SK-N-SH (cell line): Measurements from ENCODE around the gene NIPAL3. TPM values are rescaled to one million over a fixed set of nuclear protein-coding genes. Genes with fewer than 3 reads are reported as not detected.
A peak's percentile ranks its signal among the peaks of the same experiment; 100 is the strongest.
"Not testable (repeated sequence)": the region's sequence is repeated elsewhere in the genome, so short reads cannot be mapped to it uniquely, and the experiment has no call there.

Experiments used
- CTCF ChIA-PET: fragments of 300-600, 350-600 bp; formaldehyde crosslinking; extraction: SDS; loops from one replicate; lab custom pipeline; 2021; lab: Yijun Ruan, JAX
- POLR2A ChIA-PET: fragments of 350-600 bp; sonication (Branson Sonifier 250); formaldehyde crosslinking; extraction: SDS; loops from one replicate; lab custom pipeline; 2020; ENCODE audit warnings: antibody characterized with exemption, inconsistent platforms; lab: Yijun Ruan, JAX
- DNase-seq: peaks from one replicate; pipeline ENCODE4 v3.0.0; 2012
- H2AFZ ChIP-seq: fragments of 200-600 bp; sonication (generic); 2 replicates; pipeline ENCODE4 v1.8.1; 2016; ENCODE audit warnings: antibody characterized with exemption, mild to moderate bottlenecking, low read depth
- H3F3A ChIP-seq: fragments of 200-600 bp; sonication (generic); replicated peaks from 2 replicates; pipeline ENCODE3; 2016; ENCODE audit warnings: antibody characterized with exemption, mild to moderate bottlenecking; ENCODE audit not compliant: insufficient read depth
- H3K27ac ChIP-seq, 2 experiments: fragments of 200-500 bp in 1 of 2; fragments of 200-600 bp in 1 of 2; sonication (Bioruptor generic) in 1 of 2; sonication (generic), shearing (Covaris generic) in 1 of 2; 2 replicates each; pipeline versions ENCODE4 v1.5.1 to v1.6.1; 2014 to 2016; ENCODE audit warnings: low read depth in 2 of 2, inconsistent platforms in 1 of 2, low read length in 1 of 2, mild to moderate bottlenecking in 1 of 2, mixed read lengths in 1 of 2
- H3K27me3 ChIP-seq: fragments of 200-600 bp; sonication (generic), shearing (Covaris generic); 2 replicates; pipeline ENCODE4 v1.6.1; 2016; ENCODE audit warnings: mixed run types; ENCODE audit not compliant: insufficient read depth
- H3K36me3 ChIP-seq, 2 experiments: fragments of 200-500 bp in 1 of 2; fragments of 200-600 bp in 1 of 2; sonication (Bioruptor generic) in 1 of 2; sonication (generic) in 1 of 2; replicated peaks in 1 of 2; 2 replicates each; pipeline versions ENCODE3 to v1.5.1; 2014 to 2016; ENCODE audit warnings: low read length in 1 of 2, mild to moderate bottlenecking in 1 of 2; ENCODE audit not compliant: insufficient read depth in 2 of 2, control insufficient read depth in 1 of 2
- H3K4me1 ChIP-seq, 2 experiments: fragments of 200-500 bp in 1 of 2; fragments of 200-600 bp in 1 of 2; sonication (Bioruptor generic) in 1 of 2; sonication (generic), shearing (Covaris generic) in 1 of 2; 2 replicates each; pipeline versions ENCODE4 v1.5.1 to v1.6.1; 2014 to 2016; ENCODE audit warnings: low read depth in 1 of 2, low read length in 1 of 2, mixed run types in 1 of 2; ENCODE audit not compliant: insufficient read depth in 2 of 2, control insufficient read depth in 1 of 2
- H3K4me2 ChIP-seq: fragments of 200-600 bp; sonication (generic), shearing (Covaris generic); 2 replicates; pipeline ENCODE4 v1.6.1; 2017; ENCODE audit warnings: mixed run types
- H3K4me3 ChIP-seq, 2 experiments: fragments of 200-500 bp in 1 of 2; fragments of 200-600 bp in 1 of 2; sonication (Bioruptor generic) in 1 of 2; sonication (generic), shearing (Covaris generic) in 1 of 2; 2 replicates each; pipeline versions ENCODE4 v1.5.1 to v1.8.1; 2014 to 2016; ENCODE audit warnings: low read depth in 2 of 2, inconsistent platforms in 1 of 2, low read length in 1 of 2, mild to moderate bottlenecking in 1 of 2, mixed read lengths in 1 of 2, moderate library complexity in 1 of 2
- H3K79me2 ChIP-seq: fragments of 200-600 bp; sonication (generic); 2 replicates; pipeline ENCODE4 v1.8.1; 2017; ENCODE audit warnings: mild to moderate bottlenecking; ENCODE audit not compliant: insufficient read depth
- H3K9ac ChIP-seq: fragments of 200-600 bp; sonication (generic); 2 replicates; pipeline ENCODE4 v1.6.1; 2017; ENCODE audit warnings: mixed run types
- H3K9me2 ChIP-seq: fragments of 200-600 bp; sonication (generic); 2 replicates; pipeline ENCODE4 v1.6.1; 2017; ENCODE audit warnings: mixed run types
- H3K9me3 ChIP-seq: fragments of 200-600 bp; sonication (generic); 2 replicates; pipeline ENCODE4 v1.6.1; 2017; ENCODE audit warnings: mixed run types, mild to moderate bottlenecking, moderate library complexity
- H4K20me1 ChIP-seq: fragments of 200-600 bp; sonication (generic); 2 replicates; pipeline ENCODE4 v1.6.1; 2017; ENCODE audit warnings: mild to moderate bottlenecking, mixed run types; ENCODE audit not compliant: insufficient read depth
- EP300 ChIP-seq, 2 experiments: IDR thresholded peaks; 2 replicates each; pipeline versions ENCODE4 v1.4.0 to v1.6.1; 2012; ENCODE audit warnings: borderline replicate concordance in 1 of 2, low read depth in 1 of 2, low read length in 1 of 2
- EZH2phosphoT487 ChIP-seq: fragments of 200-600 bp; sonication (generic); IDR thresholded peaks from 2 replicates; pipeline ENCODE4 v1.6.1; 2017; ENCODE audit warnings: low read depth, mixed run types, mild to moderate bottlenecking, antibody characterized with exemption, moderate library complexity, borderline replicate concordance
- FOSL2 ChIP-seq: IDR thresholded peaks from 2 replicates; pipeline ENCODE4 v1.4.0; 2012; ENCODE audit warnings: low read depth, mild to moderate bottlenecking, moderate library complexity, borderline replicate concordance
- GABPA ChIP-seq: IDR thresholded peaks from 2 replicates; pipeline ENCODE4 v1.4.0; 2012; ENCODE audit warnings: low read depth, mild to moderate bottlenecking
- GATA2 ChIP-seq: sonication (generic); formaldehyde crosslinking; IDR thresholded peaks from 2 replicates; pipeline ENCODE4 v1.5.0; 2020; ENCODE audit warnings: mild to moderate bottlenecking, missing genetic modification reagents
- MXI1 ChIP-seq: IDR thresholded peaks from 2 replicates; pipeline ENCODE4 v1.6.1; 2012; ENCODE audit warnings: mild to moderate bottlenecking, low read depth, low read length, improper control_type of control experiment
- PBX3 ChIP-seq: IDR thresholded peaks from 2 replicates; pipeline ENCODE4; 2012
- POLR2AphosphoS5 ChIP-seq: IDR thresholded peaks from 2 replicates; pipeline ENCODE4 v1.6.1; 2012; ENCODE audit warnings: low read depth, low read length
- RAD21 ChIP-seq: IDR thresholded peaks from 2 replicates; pipeline ENCODE4 v1.6.1; 2012; ENCODE audit warnings: mild to moderate bottlenecking, low read length
- RCOR1 ChIP-seq: fragments of 150-350 bp; IDR thresholded peaks from 2 replicates; pipeline ENCODE4 v1.6.1; 2017; ENCODE audit warnings: antibody characterized with exemption, low read length
- REST ChIP-seq: IDR thresholded peaks from 2 replicates; pipeline ENCODE4 v1.6.1; 2012; ENCODE audit warnings: mild to moderate bottlenecking, low read depth, low read length, moderate library complexity
- RXRA ChIP-seq: IDR thresholded peaks from 2 replicates; pipeline ENCODE4 v1.4.0; 2012; ENCODE audit warnings: low read depth, mild to moderate bottlenecking, borderline replicate concordance
- WGBS: methylation state at CpG from one replicate; pipeline ENCODE4 v1.1.6; 2017; ENCODE audit warnings: low lambda C conversion rate; 5-methylcytosine and 5-hydroxymethylcytosine counted together
- polyA plus RNA-seq, 3 experiments: library from polyadenylated mRNA; depleted of rRNA; stranded (reverse); fragments of >200 nt; gene quantifications; 2 replicates each; pipeline ENCODE4 v1.2.3, GENCODE V29; 2012

The NIPAL3 gene
- polyA plus RNA-seq, 1 of the 3 experiments (the other 2 are of a cell fraction), result 20.3 TPM

- TF ChIP-seq RCOR1, result no peak
- no peak for TF ChIP-seq GABPA
- no peak for TF ChIP-seq RAD21
- TF ChIP-seq GATA2, result no peak
- no peak for TF ChIP-seq EP300 (IDR thresholded peaks at IDR 0.05; ENCODE audit: borderline replicate concordance in 1 of 2, low read depth in 1 of 2, low read length in 1 of 2)
- no peak for TF ChIP-seq RXRA
- TF ChIP-seq REST, result no peak
- no peak for TF ChIP-seq MXI1
- TF ChIP-seq POLR2AphosphoS5, result no peak
- TF ChIP-seq EZH2phosphoT487, result no peak
- no peak for TF ChIP-seq PBX3
- Histone ChIP-seq H3K9ac (no peak overlapping the region), H3K9me2 (no peaks in the 10 kb centered on the region), H3K27me3 (no peaks in the 10 kb centered on the region), H3K36me3 (peaks cover 7 to 13% of the 10 kb centered on the region in 2 experiments), H3K4me3 (no peak overlapping the region), H3K9me3 (no peaks in the 10 kb centered on the region), H3K27ac (no peak overlapping the region), H3K4me2 (no peak overlapping the region), H2AFZ (no peak overlapping the region), H4K20me1 (no peaks in the 10 kb centered on the region), H3F3A (no peaks in the 10 kb centered on the region), H3K79me2 (no peaks in the 10 kb centered on the region), H3K4me1 (peaks cover 0 to 12% of the 10 kb centered on the region in 2 experiments; a peak in 1 of 4 replicates)
- no peak for DNase-seq
- CTCF ChIA-PET, result interaction anchor here (0.6 to 1.6 kb wide), 3 partner anchors 32 to 789 kb away, joined by 3 to 5 read pairs (median 4); no protein-coding TSS in a partner anchor
- POLR2A ChIA-PET, result no interaction called here
- WGBS, result 87% methylated on average over 5 of the region's 6 CpGs
Measured at GRCh38 chr1:24459551-24460266, 44.1 kb downstream of the NIPAL3 start.

- H3K27ac ChIP-seq, H3K4me2 ChIP-seq, H3K27me3 ChIP-seq, H4K20me1 ChIP-seq, POLR2A ChIA-PET, H3F3A ChIP-seq, H3K9ac ChIP-seq, H3K9me2 ChIP-seq, H2AFZ ChIP-seq, CTCF ChIA-PET, DNase-seq, H3K79me2 ChIP-seq, H3K4me3 ChIP-seq, H3K9me3 ChIP-seq: not testable (repeated sequence)
- H3K4me1 ChIP-seq, result peaks cover 0 to 12% of the 10 kb centered on the region in 2 experiments; a peak in 1 of 4 replicates
- 0 out of 2 replicates have a peak, but pooled peaks have one; percentile 15 for TF ChIP-seq FOSL2
- peaks cover 7 to 13% of the 10 kb centered on the region in 2 experiments for H3K36me3 ChIP-seq
- WGBS, result 85% methylated on average over 4 of the region's 4 CpGs
Measured at GRCh38 chr1:24462128-24462527, 46.5 kb downstream of the NIPAL3 start.
